Measurements from ENCODE around the gene GCC2. TPM values are rescaled to one million over a fixed set of nuclear protein-coding genes. Genes with fewer than 3 reads are reported as not detected.

The GCC2 gene
- total and polyA plus RNA-seq, 2 experiments from 2014 or later = 43.4 to 172 TPM

- no peak overlapping the region for H3K27ac Mint-ChIP-seq
- Histone ChIP-seq H3K4me3 (no peak overlapping the region), H3K4me2 (no peak overlapping the region), H3K4me1 (ENCODE audit: insufficient read depth) (peaks cover 7% of the 10 kb centered on the region), H3K36me3 (ENCODE audit: insufficient read depth) (peaks cover 41% of the 10 kb centered on the region), H3K9me2 (ENCODE audit: insufficient read depth) (no peaks in the 10 kb centered on the region), H3K27me3 (ENCODE audit: insufficient read depth) (no peaks in the 10 kb centered on the region), H3K27ac (ENCODE audit: low read depth) (no peak overlapping the region), H3F3A (replicated peaks; ENCODE audit: low read depth) (no peaks in the 10 kb centered on the region), H4K20me1 (replicated peaks; ENCODE audit: insufficient read depth) (peaks cover 5% of the 10 kb centered on the region; the same call in 1 of the 2 replicates), H2AFZ (no peak overlapping the region), H3K79me2 (replicated peaks; ENCODE audit: insufficient read depth) (peaks cover 61% of the 10 kb centered on the region)
- H3K36me3 Mint-ChIP-seq (ENCODE audit: low read depth) = peaks cover 88% of the 10 kb centered on the region
- H3K27me3 Mint-ChIP-seq (ENCODE audit: insufficient read depth, low read depth, poor library complexity) = peaks cover 2% of the 10 kb centered on the region
- peaks cover 6% of the 10 kb centered on the region; the same call in 2 of the 3 replicates for H3K9me3 Mint-ChIP-seq
- ATAC-seq (no peak), DNase-seq (ENCODE audit: low spot score) (no peak)
- H3K4me1 Mint-ChIP-seq = peaks cover 15% of the 10 kb centered on the region; the same call in 2 of the 3 replicates
- no peak overlapping the region for H3K4me3 Mint-ChIP-seq
- TF ChIP-seq STAT1 (IDR thresholded peaks at IDR 0.05; ENCODE audit: unreplicated experiment) (no peak), EZH2 (IDR thresholded peaks at IDR 0.05; ENCODE audit: low read depth, unreplicated experiment) (no peak), CTCF (conservative IDR thresholded peaks at IDR 0.05; ENCODE audit: low read depth in 2 of 2) (no peak), ZNF114 (CRISPR knock-in tag; IDR thresholded peaks at IDR 0.05) (no peak), ZNF331 (CRISPR knock-in tag; IDR thresholded peaks at IDR 0.05; ENCODE audit: low read depth) (no peak)
These were observed 6.6 kb downstream of the GCC2 start for GRCh38 chr2:108455571-108455970.

GRCh38 chr2:108458082-108458481 is 9.1 kb downstream of the GCC2 start:
- no peaks in the 10 kb centered on the region for H3K27me3 ChIP-seq (ENCODE audit: insufficient read depth)
- H3K36me3 Mint-ChIP-seq (ENCODE audit: low read depth) = peaks cover 84% of the 10 kb centered on the region
- ATAC-seq (no peak), DNase-seq (ENCODE audit: low spot score) (no peak)
- no peaks in the 10 kb centered on the region for H3K4me1 ChIP-seq (ENCODE audit: insufficient read depth)
- H3K36me3 ChIP-seq (ENCODE audit: insufficient read depth) = peaks cover 24% of the 10 kb centered on the region
- no peaks in the 10 kb centered on the region for H3F3A ChIP-seq (replicated peaks; ENCODE audit: low read depth)
- H4K20me1 ChIP-seq (replicated peaks; ENCODE audit: insufficient read depth) = peaks cover 3% of the 10 kb centered on the region; the same call in 1 of the 2 replicates
- H3K27ac Mint-ChIP-seq = peak overlapping the region; percentile 63
- H3K4me2 ChIP-seq = peak overlapping the region; percentile 32; the same call in 1 of the 2 replicates
- no peak overlapping the region for H2AFZ ChIP-seq
- no peaks in the 10 kb centered on the region for H3K9me2 ChIP-seq (ENCODE audit: insufficient read depth)
- peak overlapping the region; percentile 53; the same call in 1 of the 2 replicates for H3K27ac ChIP-seq (ENCODE audit: low read depth)
- peaks cover 15% of the 10 kb centered on the region; the same call in 2 of the 3 replicates for H3K4me1 Mint-ChIP-seq
- H3K4me3 Mint-ChIP-seq = peak overlapping the region; percentile 69
- peaks cover 70% of the 10 kb centered on the region for H3K79me2 ChIP-seq (replicated peaks; ENCODE audit: insufficient read depth)
- peaks cover 6% of the 10 kb centered on the region; the same call in 2 of the 3 replicates for H3K9me3 Mint-ChIP-seq
- H3K27me3 Mint-ChIP-seq (ENCODE audit: insufficient read depth, low read depth, poor library complexity) = peaks cover 2% of the 10 kb centered on the region
- peak overlapping the region; percentile 44 for H3K4me3 ChIP-seq
- TF ChIP-seq JUNB (IDR thresholded peaks at IDR 0.05; ENCODE audit: unreplicated experiment) = no peak
- no peak for TF ChIP-seq CTCF (conservative IDR thresholded peaks at IDR 0.05; ENCODE audit: low read depth in 2 of 2)
- no peak for TF ChIP-seq ZNF114 (CRISPR knock-in tag; IDR thresholded peaks at IDR 0.05)
- no peak for TF ChIP-seq NANOG (IDR thresholded peaks at IDR 0.05; ENCODE audit: borderline replicate concordance)
- no peak for TF ChIP-seq EZH2phosphoT487 (IDR thresholded peaks at IDR 0.05; ENCODE audit: unreplicated experiment)
- TF ChIP-seq POLR2AphosphoS5 (IDR thresholded peaks at IDR 0.05; ENCODE audit: low read depth) = no peak
- TF ChIP-seq REST (IDR thresholded peaks at IDR 0.05; ENCODE audit: unreplicated experiment) = no peak
- TF ChIP-seq EZH2 (IDR thresholded peaks at IDR 0.05; ENCODE audit: low read depth, unreplicated experiment) = no peak
